H1 (cell line): ENCODE measurements around the gene AP2A1. TPM values are rescaled to one million over a fixed set of nuclear protein-coding genes. Genes with fewer than 3 reads are reported as not detected.

Experiments used
- CHD7 ChIP-seq: fragments of 300-600 bp; sonication (generic); IDR thresholded peaks from 2 replicates; pipeline ENCODE4 v1.7.1; 2012; ENCODE audit warnings: low read length, moderate library complexity, mild to moderate bottlenecking, inconsistent platforms; ENCODE audit not compliant: insufficient replicate concordance
- E2F6 ChIP-seq: IDR thresholded peaks from 2 replicates; pipeline ENCODE4 v1.6.1; 2012; ENCODE audit warnings: inconsistent platforms
- GABPA ChIP-seq: IDR thresholded peaks from 2 replicates; pipeline ENCODE4 v1.6.1; 2011; ENCODE audit warnings: mild to moderate bottlenecking, low read length, moderate library complexity, borderline replicate concordance; ENCODE audit not compliant: insufficient read depth
- SAP30 ChIP-seq: fragments of 300-600 bp; sonication (generic); IDR thresholded peaks from 2 replicates; pipeline ENCODE4 v1.7.1; 2012; ENCODE audit warnings: low read length, moderate library complexity, mild to moderate bottlenecking, inconsistent platforms; ENCODE audit not compliant: insufficient read depth, insufficient replicate concordance
- SIRT6 ChIP-seq: IDR thresholded peaks from one replicate; pipeline ENCODE4 v1.7.1; 2012; ENCODE audit warnings: low read length, inconsistent platforms
- TEAD4 ChIP-seq: IDR thresholded peaks from 2 replicates; pipeline ENCODE4 v1.6.1; 2012; ENCODE audit warnings: low read depth, low read length, inconsistent platforms, mixed read lengths
- USF2 ChIP-seq: IDR thresholded peaks from 2 replicates; pipeline ENCODE4 v1.6.1; 2011; ENCODE audit warnings: low read length, improper control_type of control experiment
- polyA plus RNA-seq, 7 experiments: library from polyadenylated mRNA; depleted of rRNA in 3 of 7; stranded (reverse) in 5 of 7; unstranded in 2 of 7; fragments of >200 nt in 5 of 7; fragments of 200-250 nt in 2 of 7; gene quantifications; 1 replicate in 5 of 7; 2 replicates in 1 of 7; 4 replicates in 1 of 7; pipeline versions ENCODE4 v1.2.1 to v1.2.3, GENCODE V29; 2011 to 2013; ENCODE audit warnings: missing spikeins in 2 of 7, mixed read lengths in 2 of 7
- total RNA-seq: library from RNA; stranded (reverse); fragmentation: NEBNext Ultra II Directional; extraction: Animal tissue kit (Norgen Biotek cat#: 25700); gene quantifications from 2 replicates; pipeline ENCODE4 v1.2.1, GENCODE V29; 2021

AP2A1 gene
- total and polyA plus RNA-seq, 2 of the 8 experiments (the other 6 are each of a cell fraction or from before 2014, with no cell fraction given): 105 to 106 TPM

GRCh38 chr19:49801966-49802661, 35.3 kb downstream of the AP2A1 start (continued):
- no peak for TF ChIP-seq CHD7
- TF ChIP-seq GABPA: no peak
- no peak for TF ChIP-seq E2F6
- no peak for TF ChIP-seq SAP30
- no peak for TF ChIP-seq TEAD4
- no peak for TF ChIP-seq USF2
- no peak for TF ChIP-seq SIRT6
